ENCODE measurements around the gene ROBO1.

ROBO1 gene

DNA sequence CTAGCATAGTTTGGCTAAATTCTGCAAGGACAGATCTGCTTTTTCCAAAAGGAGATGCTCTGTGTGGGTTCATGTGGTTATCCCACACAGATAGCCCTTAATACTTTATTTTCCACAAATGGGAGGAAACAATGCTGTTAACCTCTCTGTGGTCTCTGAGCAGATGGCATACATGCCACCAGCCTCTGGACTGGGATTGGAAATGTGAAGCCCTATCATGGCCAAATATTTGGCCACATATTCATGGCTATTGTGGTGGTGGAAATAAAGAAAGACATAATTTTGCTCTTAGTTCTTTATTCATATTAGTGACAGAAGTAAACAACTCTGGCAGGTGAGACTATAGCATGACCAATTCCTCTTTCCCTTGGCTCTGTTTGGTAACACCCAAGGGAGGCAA is 726.2 kb downstream of the ROBO1 start:
- no peak for DNase-seq

DNA sequence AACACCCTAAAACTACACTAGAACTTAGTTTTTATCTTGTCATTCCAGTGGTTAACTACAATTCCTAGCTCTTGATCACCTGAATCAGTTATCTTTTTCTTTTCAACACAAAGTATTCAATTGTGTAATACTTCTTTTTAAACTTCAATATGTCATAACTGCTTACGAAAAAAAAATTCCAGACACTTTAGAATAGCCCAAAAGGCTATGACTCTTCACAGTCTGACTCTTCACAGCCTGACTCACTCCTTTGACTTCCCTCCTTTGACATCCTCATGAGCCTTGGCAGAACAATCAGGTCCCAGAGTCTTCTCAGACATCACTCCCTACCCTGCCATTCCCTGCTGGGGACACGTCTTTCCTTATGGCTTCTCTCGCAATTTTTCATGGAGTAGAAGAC is 727.1 kb downstream of the ROBO1 start:
- DNase-seq, result no peak

DNA sequence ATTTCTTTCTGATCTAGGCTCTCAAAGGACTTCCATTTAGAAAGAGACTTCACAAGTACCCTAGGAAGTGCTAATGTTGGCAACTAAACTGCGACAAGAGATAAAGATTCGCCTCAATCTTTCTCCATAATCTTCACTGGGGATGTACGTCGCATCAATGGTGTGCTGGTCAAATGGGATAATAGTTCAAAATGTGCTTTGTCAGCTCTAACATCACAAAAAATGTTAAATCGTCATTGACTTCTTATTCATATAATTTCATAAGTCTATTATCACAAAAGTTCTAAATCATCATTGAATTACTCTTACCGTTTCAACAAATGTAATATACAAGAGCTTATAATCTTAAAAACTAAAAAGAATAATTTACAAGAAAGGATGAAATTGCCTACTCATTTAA is 727.7 kb downstream of the ROBO1 start:
- DNase-seq, result no peak

DNA sequence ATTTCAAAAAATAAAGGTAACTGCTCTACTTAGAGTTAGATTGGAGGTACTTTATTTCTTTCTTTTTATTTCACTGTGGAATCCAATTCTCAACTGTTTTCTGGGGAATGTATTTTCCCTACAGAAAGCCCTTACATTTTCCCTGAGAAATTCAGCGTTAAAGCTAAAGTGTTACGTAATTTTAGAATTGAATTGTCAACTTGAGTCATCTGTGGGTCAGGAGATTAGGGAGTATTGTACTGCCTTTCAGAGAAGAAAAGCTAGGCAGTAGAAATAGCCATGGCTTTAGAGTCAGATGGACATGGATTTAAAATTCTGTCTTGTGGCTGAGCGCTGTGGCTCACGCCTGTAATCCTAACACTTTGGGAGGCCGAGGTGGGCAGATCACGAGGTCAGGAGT is 728.6 kb downstream of the ROBO1 start:
- no peak for DNase-seq

DNA sequence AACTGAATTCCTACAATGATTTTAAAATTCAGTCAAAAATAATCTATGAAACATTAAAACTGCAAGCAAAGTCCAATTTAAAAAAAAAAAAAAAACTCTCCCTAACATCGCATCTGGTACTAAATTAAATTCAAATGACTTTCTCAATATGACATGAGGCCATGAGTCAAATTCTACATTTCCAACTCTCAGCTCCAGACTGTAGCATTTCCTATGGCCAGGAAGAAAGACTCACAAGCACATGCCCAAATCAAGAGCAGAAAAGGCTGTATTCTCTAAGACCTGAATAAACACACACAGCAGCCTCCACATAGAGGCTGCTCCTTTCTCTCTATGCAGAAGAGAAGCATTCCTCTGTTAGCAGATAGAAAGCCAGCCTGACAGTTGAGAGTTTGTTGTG is 729.2 kb downstream of the ROBO1 start:
- no peak for DNase-seq

DNA sequence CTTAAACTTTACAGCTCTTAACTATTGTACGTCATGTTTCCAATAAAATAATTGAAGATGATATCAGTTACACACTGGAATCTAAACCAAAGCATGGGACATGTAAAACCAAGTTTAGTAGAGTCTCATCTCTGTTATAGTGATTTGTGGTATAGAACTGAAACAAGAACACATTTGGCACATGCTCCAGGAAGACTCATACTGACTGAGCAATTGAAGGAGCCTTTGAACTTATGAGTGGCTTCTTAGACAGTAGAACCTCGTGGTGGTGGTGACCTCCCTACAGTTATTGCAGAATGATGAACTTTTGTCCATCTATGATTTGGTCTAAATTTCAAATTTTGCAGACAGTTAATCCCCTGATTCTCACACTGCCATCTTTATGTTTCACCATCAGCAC is 729.7 kb downstream of the ROBO1 start:
- DNase-seq, result no peak

DNA sequence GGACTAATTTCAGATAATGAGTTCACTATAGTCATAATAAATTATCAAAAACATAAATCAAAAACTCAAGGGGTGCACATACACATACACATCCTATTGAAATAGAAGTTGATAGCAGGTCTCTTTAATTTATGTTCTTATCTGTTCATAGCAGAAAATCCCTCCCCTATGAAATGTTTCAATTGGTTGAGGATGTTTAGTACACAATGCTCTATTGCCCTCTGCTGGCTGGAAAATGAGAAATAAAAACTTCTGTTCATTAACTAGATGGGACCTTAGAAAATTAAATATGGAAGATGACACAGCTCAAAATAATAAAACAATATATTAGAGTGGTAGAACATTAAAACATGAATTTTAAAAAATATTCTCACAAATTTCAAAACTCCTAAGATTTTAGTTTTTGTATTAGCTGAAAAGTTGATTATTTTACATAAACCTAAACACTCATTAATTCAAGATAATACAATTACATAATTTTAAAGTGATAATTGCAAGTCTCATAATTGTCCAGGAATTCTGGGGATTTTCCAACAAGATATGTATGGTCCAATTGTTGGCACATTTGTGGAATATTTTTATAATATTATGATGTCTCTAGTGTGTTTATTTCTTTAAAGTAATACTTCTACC is 735.0 kb downstream of the ROBO1 start:
- peak; percentile 28 for DNase-seq

DNA sequence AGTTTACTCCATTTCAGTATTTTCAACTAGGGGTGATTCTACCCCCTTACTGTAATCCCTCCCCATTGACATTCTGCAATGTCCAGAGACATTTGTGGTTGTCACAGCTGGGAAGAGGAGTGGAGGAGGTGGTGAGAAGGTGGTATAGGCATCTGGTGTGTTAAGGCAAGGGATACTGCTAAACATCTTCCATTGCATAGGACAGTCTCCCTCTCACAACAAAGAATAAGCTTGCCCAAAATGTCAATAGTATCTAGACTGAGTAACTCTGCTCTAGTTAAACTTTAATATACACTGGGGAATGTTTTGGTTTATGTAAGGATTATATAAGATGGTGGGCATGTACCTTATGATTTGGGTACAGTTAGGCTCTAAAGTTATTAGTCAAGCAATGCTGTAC is 737.6 kb downstream of the ROBO1 start:
- no peak for DNase-seq

DNA sequence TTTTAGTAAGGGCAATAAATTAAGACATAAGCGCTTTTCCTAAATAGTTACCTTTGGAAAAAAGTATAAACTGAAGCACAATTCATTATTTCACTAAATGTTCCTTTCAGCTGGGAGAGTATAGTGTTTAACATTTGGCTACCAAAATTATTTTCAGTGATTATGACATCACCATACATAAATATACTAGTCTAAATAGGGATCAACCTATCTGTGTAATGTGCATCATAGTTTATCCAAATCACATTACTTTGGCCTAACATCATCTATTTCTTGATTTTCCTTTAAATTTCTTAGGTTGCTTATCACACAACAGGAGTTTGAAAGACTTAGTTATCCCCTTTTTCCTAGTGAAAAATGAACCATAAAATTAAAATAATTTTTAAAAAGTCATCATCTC is 738.9 kb downstream of the ROBO1 start:
- DNase-seq, result no peak

DNA sequence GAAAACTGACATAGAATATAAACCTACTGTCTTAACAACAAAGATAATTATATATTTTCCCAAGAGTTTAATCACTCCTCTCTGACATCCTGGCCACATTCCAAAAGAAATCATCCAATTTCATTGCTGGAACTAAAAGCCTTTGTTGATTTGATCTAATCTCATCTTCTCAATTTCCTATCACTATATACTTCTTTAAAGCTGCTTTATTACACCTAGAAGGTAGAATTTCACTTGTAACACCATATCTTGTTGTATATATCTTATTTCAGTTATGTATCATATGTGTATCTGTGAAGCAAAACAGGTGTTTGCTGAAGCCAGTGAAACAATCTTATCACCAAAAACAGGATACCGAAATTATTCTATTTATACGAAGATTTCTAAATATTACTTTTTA is 740.2 kb downstream of the ROBO1 start:
- no peak for DNase-seq

DNA sequence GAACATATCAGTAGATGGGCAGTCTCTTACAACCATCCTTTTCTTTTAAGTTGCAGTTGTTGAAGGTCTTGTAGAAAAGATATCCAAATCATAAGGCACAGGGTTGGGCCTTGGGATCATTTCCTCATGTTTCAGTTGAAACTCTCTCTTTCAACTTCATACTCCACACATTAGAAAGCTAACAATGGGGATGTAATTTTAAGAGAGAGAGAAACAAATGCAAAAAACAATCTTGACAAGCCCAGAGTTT is 747.9 kb downstream of the ROBO1 start:
- no peak for DNase-seq

DNA sequence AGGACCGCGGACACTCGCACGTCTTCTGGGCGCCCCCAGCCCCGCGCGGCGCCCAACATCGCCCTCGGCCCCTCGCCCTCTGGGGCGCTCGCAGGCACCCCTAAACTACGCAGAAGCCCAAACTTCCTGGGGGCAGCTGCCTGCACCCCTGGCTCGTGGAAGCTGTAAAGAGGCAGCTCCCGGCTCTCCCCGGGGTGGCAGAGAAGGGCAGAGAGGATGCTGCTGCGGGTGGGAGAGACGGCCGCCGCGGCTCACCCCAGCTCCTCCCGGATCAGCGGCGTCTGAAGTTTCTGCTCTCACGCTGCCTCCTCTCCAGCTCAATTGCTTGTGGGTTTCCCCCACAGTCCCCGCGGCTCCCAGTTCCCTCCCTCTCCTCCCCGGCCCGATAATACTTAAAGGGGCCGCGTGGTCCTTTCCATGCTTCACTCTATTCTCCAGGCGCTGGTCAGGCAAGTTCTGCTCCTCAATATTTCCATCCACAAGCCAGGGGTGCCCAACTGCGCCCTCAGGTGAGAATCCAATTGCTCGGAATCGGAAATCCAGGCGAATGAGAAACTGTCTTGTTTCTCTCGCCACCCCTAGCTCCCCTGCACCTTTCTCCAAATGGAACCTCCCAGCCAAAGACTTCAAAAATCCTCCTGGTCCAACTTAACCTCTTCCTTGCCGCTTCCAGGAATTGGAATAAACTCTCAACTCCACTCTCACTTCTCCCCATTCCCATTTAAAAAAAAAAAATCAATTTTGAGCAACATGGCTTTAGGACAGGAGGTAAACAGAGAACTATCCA is 748.5 kb downstream of the ROBO1 start:
- peak; percentile 78 for DNase-seq

DNA sequence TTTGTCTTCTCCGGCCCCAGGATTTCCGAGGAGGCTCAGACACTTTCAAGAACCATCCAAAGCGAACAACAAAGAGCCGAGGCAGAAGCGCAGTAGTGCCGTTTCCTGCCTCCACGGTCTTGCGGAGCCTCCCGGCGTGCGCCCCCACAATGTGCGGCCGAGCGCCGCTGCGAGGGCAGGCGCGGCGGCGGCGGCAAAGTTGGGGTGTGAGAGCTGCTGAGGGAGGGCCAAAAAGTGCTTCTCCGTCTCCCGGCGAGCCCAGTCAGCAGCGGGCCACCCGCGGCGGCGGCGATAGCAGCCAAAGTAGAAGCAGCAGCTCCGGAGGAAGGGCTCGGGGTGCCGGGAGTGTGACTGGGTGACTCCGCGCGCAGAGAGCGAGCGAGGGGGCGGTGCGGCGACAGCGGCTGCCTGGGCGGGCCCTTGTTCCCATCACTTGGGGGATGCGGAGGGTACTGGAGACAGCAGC is 749.1 kb downstream of the ROBO1 start:
- DNase-seq, result no peak

DNA sequence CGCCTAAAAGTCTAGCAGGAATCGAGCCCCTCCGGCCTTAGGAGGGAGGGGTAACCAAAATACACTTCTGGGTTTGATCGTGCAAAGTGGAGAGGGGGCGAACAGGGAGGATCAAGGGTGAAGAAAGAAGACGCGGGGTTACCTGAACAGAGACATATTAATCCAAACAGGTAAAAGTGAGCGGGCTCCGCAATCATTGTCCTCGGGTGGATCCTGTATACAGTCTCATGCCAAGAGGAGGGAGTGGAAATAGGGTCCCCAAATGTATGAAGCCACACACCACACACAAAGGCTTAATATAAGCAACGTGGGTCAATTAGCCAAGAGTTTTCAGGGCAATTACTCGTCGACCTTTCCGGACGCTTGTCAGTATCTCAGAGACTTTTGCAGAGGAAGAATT is 749.5 kb downstream of the ROBO1 start:
- no peak for DNase-seq

DNA sequence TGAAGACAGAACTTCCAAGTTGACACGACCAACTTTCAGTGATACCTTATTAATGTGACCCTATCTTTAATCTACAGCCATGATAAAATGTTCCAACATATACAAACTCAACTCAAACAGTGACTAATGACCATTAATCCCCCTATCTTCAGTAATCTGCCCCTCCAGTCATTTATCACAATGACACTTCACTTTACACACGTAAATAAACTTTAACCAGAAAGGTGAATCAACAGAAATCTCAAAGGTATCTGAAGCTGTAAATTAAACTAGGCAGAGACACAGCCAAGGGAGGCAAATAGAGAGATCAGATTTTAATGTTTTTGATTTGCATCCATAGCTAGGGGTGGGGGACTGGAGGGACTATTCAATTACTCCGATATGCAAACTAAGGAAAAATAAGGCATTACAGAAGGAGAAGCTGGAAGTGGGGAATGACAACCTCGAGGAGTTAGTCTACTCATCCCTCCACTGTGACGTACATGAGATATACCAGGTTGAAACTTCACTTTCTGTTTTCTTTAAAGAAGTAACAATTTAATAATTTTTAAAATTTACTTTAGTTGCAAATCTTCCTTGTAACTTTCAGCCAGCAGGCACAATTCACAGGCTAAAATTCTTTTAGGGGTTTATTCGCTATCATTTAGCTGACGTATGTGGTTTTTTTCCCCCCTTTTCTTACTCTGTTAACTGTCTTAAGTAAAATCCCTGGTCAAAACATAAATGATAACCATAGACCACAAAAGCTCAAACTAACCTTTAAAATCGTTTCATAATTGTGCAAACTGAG is 751.0 kb downstream of the ROBO1 start:
- DNase-seq, result no peak

DNA sequence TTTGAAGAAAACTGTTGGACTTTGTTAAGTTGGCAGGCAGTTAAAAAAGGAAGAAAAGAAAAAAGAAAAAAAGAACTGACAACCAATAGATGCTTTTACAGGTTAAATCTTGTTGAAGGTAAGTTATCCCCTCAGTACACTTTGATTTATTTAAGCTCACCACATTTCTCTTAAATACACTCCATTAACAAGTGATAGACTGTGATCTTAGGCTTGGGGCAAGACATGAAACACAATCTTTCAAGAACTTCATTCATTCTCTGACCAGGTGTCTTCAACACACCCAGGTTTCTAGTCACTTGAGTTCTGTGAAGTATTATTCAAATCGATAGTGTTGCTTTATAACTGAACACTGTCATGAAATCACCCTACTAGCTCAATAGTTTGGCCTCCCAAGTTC is 751.9 kb downstream of the ROBO1 start:
- DNase-seq, result no peak

DNA sequence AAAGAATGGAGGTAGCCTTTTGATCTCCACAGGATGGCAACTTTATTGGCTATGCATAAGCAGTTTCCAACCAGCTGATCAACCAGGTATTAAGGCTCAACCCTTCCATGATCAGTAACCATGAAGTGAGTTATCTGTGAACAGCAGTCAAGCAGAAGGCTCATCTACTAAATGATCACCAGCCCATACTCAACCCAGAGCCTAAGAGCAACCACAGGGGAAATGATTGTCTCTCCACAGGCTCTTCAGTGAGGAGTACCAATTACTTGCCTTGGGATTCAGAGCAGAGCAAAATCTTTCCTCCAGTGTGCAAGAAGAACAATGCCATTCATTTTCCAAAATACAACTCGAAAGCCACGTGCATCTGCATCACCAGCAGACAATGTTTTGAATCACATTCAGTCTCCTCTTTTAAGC is 754.8 kb downstream of the ROBO1 start:
- no peak for DNase-seq

DNA sequence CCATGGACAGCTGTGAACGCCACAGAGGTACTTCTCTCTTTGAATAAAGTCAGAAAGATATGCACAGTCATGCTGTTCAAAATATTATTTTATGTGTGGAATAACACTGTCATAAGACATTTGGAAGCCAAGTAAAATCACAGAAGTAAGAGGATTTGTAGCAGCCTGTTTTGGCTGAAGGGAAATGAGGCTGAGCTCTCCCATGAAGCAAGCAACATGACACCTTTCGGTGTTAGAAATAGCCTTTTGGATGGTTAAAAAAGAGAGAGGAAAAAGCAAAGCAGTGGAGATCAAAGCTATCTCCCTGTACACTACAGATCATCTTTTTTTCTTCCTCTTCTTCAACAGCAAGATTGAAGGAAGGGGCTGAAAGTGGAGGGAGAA is 755.3 kb downstream of the ROBO1 start:
- DNase-seq, result no peak

DNA sequence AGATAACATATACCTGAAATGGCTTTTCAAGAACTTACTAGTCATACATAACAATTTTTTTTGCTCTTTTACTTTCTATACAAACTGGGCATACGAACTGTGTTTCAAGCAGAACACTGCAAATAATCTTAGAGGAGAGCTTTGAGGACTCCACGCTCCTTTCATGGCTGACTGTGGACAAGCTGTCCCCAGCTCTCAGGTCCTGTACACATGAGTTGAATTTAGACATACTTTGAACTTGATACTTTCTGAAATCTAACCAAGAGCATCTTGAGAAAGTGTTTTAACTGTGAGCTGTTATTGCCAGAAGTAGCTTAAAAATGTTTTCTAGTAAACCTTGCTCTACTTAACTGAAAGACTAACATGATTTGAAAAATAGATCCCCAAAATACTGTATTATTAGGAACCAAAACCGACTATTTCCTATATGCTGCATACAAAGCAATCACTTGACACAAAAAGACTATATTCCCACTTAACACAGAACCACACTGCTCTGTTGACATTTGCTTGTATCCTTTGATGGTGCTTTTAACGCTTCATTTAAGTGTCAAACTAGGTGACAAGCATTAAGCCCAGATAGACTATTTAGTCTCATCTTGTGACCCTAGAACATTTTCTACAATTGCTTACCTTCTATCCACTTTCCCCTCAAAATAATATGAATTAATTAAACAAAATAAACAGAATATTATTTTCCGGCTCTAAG is 755.8 kb downstream of the ROBO1 start:
- DNase-seq, result no peak

DNA sequence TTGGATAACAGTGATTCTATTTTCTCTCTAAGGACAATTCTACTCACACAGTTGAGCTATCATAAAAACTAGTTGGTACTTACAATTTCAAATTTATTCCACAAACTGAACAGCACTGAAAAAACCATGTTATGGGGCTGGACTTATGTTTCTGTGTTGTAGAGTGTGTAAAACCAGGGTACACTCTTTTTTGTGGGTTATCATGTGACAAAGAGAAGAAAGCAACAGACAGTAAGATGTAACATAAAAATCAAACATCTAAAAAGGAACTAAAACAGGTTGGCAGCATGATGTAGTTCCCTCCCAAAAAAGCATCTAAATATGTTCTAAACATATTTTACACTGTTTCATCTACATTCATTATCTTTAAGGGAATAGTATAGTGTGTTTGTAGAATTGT is 757.9 kb downstream of the ROBO1 start:
- no peak for DNase-seq

DNA sequence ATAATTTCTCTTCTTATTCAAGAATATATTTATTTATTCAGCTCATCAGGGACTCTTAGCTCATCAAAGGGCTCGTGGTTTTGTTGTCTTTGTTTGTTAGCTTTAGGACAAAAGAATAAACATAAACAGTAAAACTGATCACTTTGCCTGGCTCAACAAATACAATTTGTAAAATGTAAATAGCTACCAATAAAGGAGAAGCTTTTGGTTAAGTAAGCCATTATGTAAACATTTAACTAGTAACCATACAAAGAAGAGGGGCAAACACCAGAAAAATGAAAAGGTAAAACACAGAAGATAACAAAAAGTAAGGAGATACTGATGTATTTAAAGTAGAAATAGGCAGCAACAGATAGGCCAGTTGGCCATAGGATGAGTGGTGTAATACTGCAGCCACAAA is 761.7 kb downstream of the ROBO1 start:
- DNase-seq, result no peak

DNA sequence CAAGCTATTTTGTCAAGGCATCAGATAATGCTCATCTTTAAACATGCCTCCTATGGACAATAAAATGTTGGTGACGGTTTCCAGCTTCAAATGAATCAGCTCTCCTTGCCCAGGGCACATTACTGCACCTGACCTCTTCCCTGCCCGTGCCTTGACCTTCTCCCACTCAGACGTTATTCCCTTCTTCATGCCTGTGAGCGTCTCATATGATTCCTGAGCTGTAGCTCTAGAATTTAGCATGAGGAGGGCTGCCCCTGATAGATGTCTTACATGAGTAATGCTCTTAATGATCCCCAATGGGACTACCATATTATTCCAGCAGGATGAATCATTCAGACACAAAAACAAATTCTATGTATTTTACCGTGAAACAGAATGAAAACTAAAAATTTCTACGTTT is 762.7 kb downstream of the ROBO1 start:
- no peak for DNase-seq

DNA sequence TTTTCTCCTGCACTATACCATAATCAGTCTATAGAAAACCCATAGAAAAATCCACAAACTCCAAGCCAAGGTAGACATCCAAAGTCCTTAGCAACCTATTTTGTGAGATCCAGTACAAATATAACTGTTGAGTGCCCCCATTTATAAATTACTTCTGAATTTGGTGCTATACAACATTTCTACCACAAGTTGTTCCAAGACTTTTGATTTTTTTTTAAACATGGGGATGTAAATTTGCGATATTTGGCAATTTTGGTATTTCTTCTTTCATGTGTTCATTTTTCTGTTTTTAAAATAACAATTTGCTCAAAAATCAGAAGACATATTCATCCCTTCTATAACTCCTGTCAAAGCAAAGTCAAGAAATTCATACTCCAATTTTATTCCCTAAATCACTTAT is 763.8 kb downstream of the ROBO1 start:
- DNase-seq, result no peak

Data from NCI-H2171 (cell line).